A549 (cell line): ENCODE data around the gene GPATCH1. TPM values are rescaled to one million over a fixed set of nuclear protein-coding genes. Genes with fewer than 3 reads are reported as not detected.
"Not testable (repeated sequence)": the region's sequence is repeated elsewhere in the genome, so short reads cannot be mapped to it uniquely, and the experiment has no call there.

ENCODE experiments used
- ATAC-seq, 2 experiments: fragments of 200-7000 bp in 1 of 2; fragments of >200 bp in 1 of 2; cut with Nextera tagmentation in 1 of 2; cut with Tn5 transposase in 1 of 2; 3 replicates each; pipeline versions ENCODE4 v1.8.0 to v1.9.1; 2018 to 2020; ENCODE audit warnings: mild to moderate bottlenecking in 1 of 2, moderate library complexity in 1 of 2
- CTCF ChIA-PET: fragments of 300-600 bp; sonication (Branson Sonifier 250); formaldehyde crosslinking; extraction: SDS; loops from one replicate; lab custom pipeline; 2021; ENCODE audit warnings: antibody characterized with exemption, inconsistent platforms; lab: Yijun Ruan, JAX
- POLR2A ChIA-PET: fragments of 350-600 bp; formaldehyde crosslinking; extraction: SDS; loops from one replicate; lab custom pipeline; 2021; ENCODE audit warnings: antibody characterized with exemption, inconsistent platforms; lab: Yijun Ruan, JAX
- DNase-seq, 2 experiments: peaks; one replicate each; pipeline versions ENCODE4 v3.0.0 to v3.0.0-alpha.2; 2011 to 2016; ENCODE audit warnings: low read depth in 1 of 2, low spot score in 1 of 2
- FAIRE-seq: peaks from 2 replicates; lab custom pipeline; 2011; peaks lifted over from hg19 to GRCh38; lab: Jason Lieb, UNC
- H3K27ac ChIP-seq, 2 experiments: fragments of >200 bp; sonication (Bioruptor Twin); formaldehyde crosslinking; 3 replicates each; pipeline ENCODE4 v1.5.1; 2016 to 2017
- H3K4me1 ChIP-seq: fragments of >200 bp; sonication (Bioruptor Twin); formaldehyde crosslinking; 3 replicates; pipeline ENCODE4 v1.6.1; 2016
- H3K4me2 ChIP-seq: fragments of >200 bp; sonication (Bioruptor Twin); formaldehyde crosslinking; 3 replicates; pipeline ENCODE4 v1.6.1; 2016
- H3K4me3 ChIP-seq: fragments of >200 bp; sonication (Bioruptor Twin); formaldehyde crosslinking; 3 replicates; pipeline ENCODE4 v1.5.1; 2016
- H3K9me3 ChIP-seq: fragments of >200 bp; sonication (Bioruptor Twin); formaldehyde crosslinking; 3 replicates; pipeline ENCODE4 v1.6.1; 2016
- CBX2 ChIP-seq: fragments of 200-600 bp; sonication (generic); IDR thresholded peaks from 2 replicates; pipeline ENCODE4 v1.6.1; 2016; ENCODE audit warnings: low read depth, mild to moderate bottlenecking, borderline replicate concordance
- CBX8 ChIP-seq: fragments of 200-600 bp; sonication (generic); IDR thresholded peaks from 2 replicates; pipeline ENCODE4 v1.6.1; 2016
- CHD2 ChIP-seq: fragments of 150-350 bp; IDR thresholded peaks from 2 replicates; pipeline ENCODE4 v1.6.1; 2014; ENCODE audit warnings: low read length; ENCODE audit not compliant: partially characterized antibody
- EHF ChIP-seq: fragments of 250-450 bp; sonication (Bioruptor Pico); IDR thresholded peaks from 2 replicates; pipeline ENCODE4 v1.5.0; 2020; ENCODE audit warnings: mild to moderate bottlenecking
- ELK1 ChIP-seq: fragments of 150-350 bp; IDR thresholded peaks from 2 replicates; pipeline ENCODE4 v1.6.1; 2014; ENCODE audit warnings: low read depth, mild to moderate bottlenecking, low read length
- ESRRA ChIP-seq: fragments of 150-350 bp; IDR thresholded peaks from 2 replicates; pipeline ENCODE4 v1.6.1; 2014; ENCODE audit warnings: mild to moderate bottlenecking, low read length, borderline replicate concordance
- FOSB ChIP-seq: fragments of 250-450 bp; sonication (Bioruptor Pico); IDR thresholded peaks from 2 replicates; pipeline ENCODE4 v1.5.0; 2020; ENCODE audit warnings: mild to moderate bottlenecking, moderate library complexity
- FOXS1 ChIP-seq: fragments of 250-450 bp; sonication (Bioruptor Pico); IDR thresholded peaks from 2 replicates; pipeline ENCODE4 v1.5.0; 2020; ENCODE audit warnings: mild to moderate bottlenecking, moderate library complexity
- HDAC2 ChIP-seq: fragments of 200-600 bp; sonication (generic); IDR thresholded peaks from 2 replicates; pipeline ENCODE4 v1.6.1; 2016
- HEYL ChIP-seq: fragments of 250-450 bp; sonication (Bioruptor Pico); IDR thresholded peaks from 2 replicates; pipeline ENCODE4 v1.8.0; 2021; ENCODE audit warnings: mild to moderate bottlenecking, moderate library complexity
- HOXA7 ChIP-seq: fragments of 250-450 bp; sonication (Bioruptor Pico); IDR thresholded peaks from 2 replicates; pipeline ENCODE4 v1.5.0; 2020; ENCODE audit warnings: mild to moderate bottlenecking, moderate library complexity
- HOXB13 ChIP-seq: fragments of 250-450 bp; sonication (Bioruptor Pico); IDR thresholded peaks from 2 replicates; pipeline ENCODE4 v1.5.0; 2020; ENCODE audit warnings: low read depth, mild to moderate bottlenecking, moderate library complexity
- HOXB5 ChIP-seq: fragments of 250-450 bp; sonication (Bioruptor Pico); IDR thresholded peaks from 2 replicates; pipeline ENCODE4 v1.5.0; 2020; ENCODE audit warnings: mild to moderate bottlenecking, moderate library complexity
- JUN ChIP-seq, 2 experiments: fragments of >200 bp; sonication (Bioruptor Twin); formaldehyde crosslinking; IDR thresholded peaks; 2 replicates in 1 of 2; 3 replicates in 1 of 2; pipeline ENCODE4 v1.6.1; 2016 to 2017
- PHF8 ChIP-seq: fragments of 200-600 bp; sonication (generic); IDR thresholded peaks from 2 replicates; pipeline ENCODE4 v1.6.1; 2016; ENCODE audit warnings: low read depth, mild to moderate bottlenecking, antibody characterized with exemption, moderate library complexity, borderline replicate concordance
- POLR2A ChIP-seq: IDR thresholded peaks from 2 replicates; pipeline ENCODE4 v1.6.1; 2012; ENCODE audit warnings: mild to moderate bottlenecking, low read length
- RAD21 ChIP-seq, 2 experiments: fragments of >200 bp in 1 of 2; sonication (Bioruptor Twin) in 1 of 2; formaldehyde crosslinking in 1 of 2; IDR thresholded peaks in 1 of 2; conservative IDR thresholded peaks in 1 of 2; 2 replicates in 1 of 2; 3 replicates in 1 of 2; pipeline ENCODE4 v1.6.1; 2012 to 2018; ENCODE audit warnings: inconsistent platforms in 1 of 2
- RARB ChIP-seq: fragments of 250-450 bp; sonication (Bioruptor Pico); IDR thresholded peaks from 2 replicates; pipeline ENCODE4 v1.8.0; 2021; ENCODE audit warnings: mild to moderate bottlenecking, moderate library complexity
- RFX5 ChIP-seq: fragments of 450-650 bp; IDR thresholded peaks from 2 replicates; pipeline ENCODE4 v1.7.1; 2014; ENCODE audit warnings: antibody characterized with exemption, mild to moderate bottlenecking, moderate library complexity
- RNF2 ChIP-seq: fragments of 200-600 bp; sonication (generic); IDR thresholded peaks from 2 replicates; pipeline ENCODE4 v1.6.1; 2016; ENCODE audit warnings: low read depth, mild to moderate bottlenecking, antibody characterized with exemption, moderate library complexity, borderline replicate concordance
- SREBF2 ChIP-seq: fragments of 450-650 bp; IDR thresholded peaks from 2 replicates; pipeline ENCODE4 v1.6.1; 2014; ENCODE audit warnings: mild to moderate bottlenecking, moderate library complexity
- TP53 ChIP-seq: fragments of 250-450 bp; sonication (Bioruptor Pico); IDR thresholded peaks from 2 replicates; pipeline ENCODE4 v1.5.0; 2021; ENCODE audit warnings: mild to moderate bottlenecking, moderate library complexity
- ZFP36 ChIP-seq: fragments of 450-650 bp; IDR thresholded peaks from 2 replicates; pipeline ENCODE4 v1.6.1; 2014; ENCODE audit warnings: borderline replicate concordance; ENCODE audit not compliant: partially characterized antibody
- ZNF302 ChIP-seq: fragments of 250-450 bp; sonication (Bioruptor Pico); IDR thresholded peaks from 2 replicates; pipeline ENCODE4 v1.9.0; 2021; ENCODE audit warnings: inconsistent platforms, mild to moderate bottlenecking, moderate library complexity
- ZSCAN20 ChIP-seq: fragments of 250-450 bp; sonication (Bioruptor Pico); IDR thresholded peaks from 2 replicates; pipeline ENCODE4 v1.8.0; 2022; ENCODE audit warnings: mild to moderate bottlenecking, moderate library complexity
- WGBS: methylation state at CpG from one replicate; pipeline ENCODE4 v1.1.6; 2017; ENCODE audit errors: missing lambda C conversion rate; 5-methylcytosine and 5-hydroxymethylcytosine counted together
- polyA plus RNA-seq, 4 experiments: library from polyadenylated mRNA; depleted of rRNA in 3 of 4; stranded (reverse); fragments of >200 nt; fragmentation: RNase III in 1 of 4; extraction: RNeasy Plus Mini Kit Qiagen cat#74134 plus additional on column Dnase treatment in 1 of 4; gene quantifications; 2 replicates in 3 of 4; 3 replicates in 1 of 4; pipeline ENCODE4 v1.2.3, GENCODE V29; 2011 to 2017
- TF ChIP-seq, protein P1 (sequence below): fragments of >200 bp; sonication (Bioruptor Twin); formaldehyde crosslinking; IDR thresholded peaks from 3 replicates; pipeline ENCODE4 v1.5.1; 2016
- TF ChIP-seq, protein P2 (sequence below): fragments of 250-450 bp; sonication (Bioruptor Pico); IDR thresholded peaks from 2 replicates; pipeline ENCODE4 v1.5.0; 2020; ENCODE audit warnings: low read depth, mild to moderate bottlenecking, moderate library complexity
- TF ChIP-seq, protein P3 (sequence below): fragments of 200-600 bp; sonication (generic); IDR thresholded peaks from 2 replicates; pipeline ENCODE4 v1.6.1; 2016; ENCODE audit warnings: antibody characterized with exemption, mild to moderate bottlenecking, moderate library complexity

The GPATCH1 gene
- polyA plus RNA-seq, 2 of the 4 experiments (the other 2 are of a cell fraction): 12.1 to 24.2 TPM

GRCh38 chr19:33166037-33166436 lies 85.1 kb downstream of the GPATCH1 start:
- peaks cover 29% of the 10 kb centered on the region for H3K9me3 ChIP-seq
- not testable (repeated sequence) for H3K4me2 ChIP-seq, H3K27ac ChIP-seq, DNase-seq, ATAC-seq, H3K4me1 ChIP-seq, FAIRE-seq, H3K4me3 ChIP-seq
- CTCF ChIA-PET: interaction anchor here (0.5 to 16.8 kb wide), 7 partner anchors 10 to 142 kb away, joined by 3 to 279 read pairs (median 11); partner anchors contain the start of gene LRP3
- 44% methylated on average over 6 of the region's 6 CpGs for WGBS
- POLR2A ChIA-PET: interaction anchor here (0.6 to 4.6 kb wide), 2 partner anchors 11 to 18 kb away, joined by 3 to 26 read pairs; no protein-coding TSS in a partner anchor

DNA sequence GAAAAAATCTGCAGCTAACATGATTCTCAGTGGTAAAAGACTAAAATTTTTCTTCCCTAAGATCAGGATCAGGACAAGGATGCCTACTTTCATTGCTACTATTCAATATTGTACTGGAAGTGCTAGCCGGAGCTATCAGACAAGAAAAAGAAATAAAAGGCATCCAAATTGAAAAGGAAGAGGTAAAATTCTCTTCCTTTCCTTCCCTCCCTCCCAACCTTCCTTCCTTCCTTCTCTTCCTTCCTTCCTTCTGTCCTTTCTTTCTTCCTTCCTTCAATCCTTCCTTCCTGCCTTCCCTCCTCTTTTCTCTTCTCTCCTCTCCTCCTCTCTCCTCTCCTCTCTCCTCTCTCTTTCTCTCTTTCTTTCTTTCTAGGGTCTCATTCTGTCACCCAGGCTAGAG lies 86.5 kb downstream of the GPATCH1 start:
- POLR2A ChIA-PET: interaction anchor here (4.6 kb wide), 1 partner anchor 9 kb away, joined by 26 read pairs; no protein-coding TSS in a partner anchor

DNA sequence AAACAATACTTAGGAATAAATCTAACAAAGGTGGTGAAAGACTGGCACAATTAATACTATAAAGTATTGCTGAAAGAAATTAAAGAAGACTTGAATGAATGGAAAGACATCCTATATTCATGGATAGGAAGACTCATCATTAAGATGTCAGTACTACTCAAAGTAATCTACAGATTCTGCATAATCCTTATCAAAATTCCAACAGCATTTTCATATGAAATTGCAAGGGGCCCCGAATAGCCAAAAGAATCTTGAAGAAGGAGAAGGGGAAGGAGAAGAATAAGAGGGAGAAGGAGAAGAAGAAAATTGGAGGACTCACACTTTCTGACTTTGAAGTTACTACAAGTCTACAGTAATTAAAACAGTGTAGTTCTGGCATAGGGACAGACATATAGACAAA lies 87.5 kb downstream of the GPATCH1 start:
- DNase-seq: no peak
- H3K27ac ChIP-seq: no peak overlapping the region
- ChIA-PET CTCF (interaction anchor here (1.2 to 16.8 kb wide), 4 partner anchors 8 to 35 kb away, joined by 3 to 279 read pairs (median 66); partner anchors contain the start of gene LRP3), POLR2A (interaction anchor here (4.6 kb wide), 1 partner anchor 8 kb away, joined by 26 read pairs; no protein-coding TSS in a partner anchor)
- no peak overlapping the region for H3K4me3 ChIP-seq
- peaks cover 14% of the 10 kb centered on the region for H3K4me1 ChIP-seq
- peaks cover 29% of the 10 kb centered on the region for H3K9me3 ChIP-seq
- FAIRE-seq: peak; percentile 98
- 45% methylated on average over 1 of the region's 1 CpG for WGBS
- no peak overlapping the region for H3K4me2 ChIP-seq
- no peak for ATAC-seq
- TF ChIP-seq ESRRA: no peak
- no peak for TF ChIP-seq RNF2
- no peak for TF ChIP-seq ZFP36
- no peak for TF ChIP-seq RARB (CRISPR knock-in tag)
- TF ChIP-seq, protein P1, sequence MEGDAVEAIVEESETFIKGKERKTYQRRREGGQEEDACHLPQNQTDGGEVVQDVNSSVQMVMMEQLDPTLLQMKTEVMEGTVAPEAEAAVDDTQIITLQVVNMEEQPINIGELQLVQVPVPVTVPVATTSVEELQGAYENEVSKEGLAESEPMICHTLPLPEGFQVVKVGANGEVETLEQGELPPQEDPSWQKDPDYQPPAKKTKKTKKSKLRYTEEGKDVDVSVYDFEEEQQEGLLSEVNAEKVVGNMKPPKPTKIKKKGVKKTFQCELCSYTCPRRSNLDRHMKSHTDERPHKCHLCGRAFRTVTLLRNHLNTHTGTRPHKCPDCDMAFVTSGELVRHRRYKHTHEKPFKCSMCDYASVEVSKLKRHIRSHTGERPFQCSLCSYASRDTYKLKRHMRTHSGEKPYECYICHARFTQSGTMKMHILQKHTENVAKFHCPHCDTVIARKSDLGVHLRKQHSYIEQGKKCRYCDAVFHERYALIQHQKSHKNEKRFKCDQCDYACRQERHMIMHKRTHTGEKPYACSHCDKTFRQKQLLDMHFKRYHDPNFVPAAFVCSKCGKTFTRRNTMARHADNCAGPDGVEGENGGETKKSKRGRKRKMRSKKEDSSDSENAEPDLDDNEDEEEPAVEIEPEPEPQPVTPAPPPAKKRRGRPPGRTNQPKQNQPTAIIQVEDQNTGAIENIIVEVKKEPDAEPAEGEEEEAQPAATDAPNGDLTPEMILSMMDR: no peak
- TF ChIP-seq HOXB13 (CRISPR knock-in tag): no peak
- TF ChIP-seq FOXS1 (CRISPR knock-in tag): no peak
- no peak for TF ChIP-seq HDAC2
- TF ChIP-seq CBX8: no peak
- no peak for TF ChIP-seq POLR2A
- TF ChIP-seq ZSCAN20 (CRISPR knock-in tag): no peak
- TF ChIP-seq, protein P2, sequence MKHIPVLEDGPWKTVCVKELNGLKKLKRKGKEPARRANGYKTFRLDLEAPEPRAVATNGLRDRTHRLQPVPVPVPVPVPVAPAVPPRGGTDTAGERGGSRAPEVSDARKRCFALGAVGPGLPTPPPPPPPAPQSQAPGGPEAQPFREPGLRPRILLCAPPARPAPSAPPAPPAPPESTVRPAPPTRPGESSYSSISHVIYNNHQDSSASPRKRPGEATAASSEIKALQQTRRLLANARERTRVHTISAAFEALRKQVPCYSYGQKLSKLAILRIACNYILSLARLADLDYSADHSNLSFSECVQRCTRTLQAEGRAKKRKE (CRISPR knock-in tag): no peak
- no peak for TF ChIP-seq RAD21 (conservative IDR thresholded peaks at IDR 0.05 in 1 of 2, IDR thresholded peaks at IDR 0.05 in 1 of 2)
- no peak for TF ChIP-seq ZNF302 (CRISPR knock-in tag)

More for the DNA sequence above, 86.5 kb downstream of the GPATCH1 start:
- CTCF ChIA-PET: interaction anchor here (1.2 to 16.8 kb wide), 5 partner anchors 9 to 36 kb away, joined by 3 to 279 read pairs (median 20); partner anchors contain the start of gene LRP3
- peaks cover 29% of the 10 kb centered on the region for H3K9me3 ChIP-seq
- FAIRE-seq (peak; percentile 84), DNase-seq (no peak), ATAC-seq (no peak)
- WGBS: 96% methylated on average over 1 of the region's 1 CpG
- H3K4me3 ChIP-seq: no peak overlapping the region
- H3K27ac ChIP-seq: no peak overlapping the region
- TF ChIP-seq PHF8 (no peak), RAD21 (conservative IDR thresholded peaks at IDR 0.05 in 1 of 2, IDR thresholded peaks at IDR 0.05 in 1 of 2) (no peak), RFX5 (no peak), CBX8 (no peak), ZFP36 (no peak), SREBF2 (no peak), CHD2 (no peak), HEYL (CRISPR knock-in tag) (no peak), ELK1 (no peak), FOSB (no peak), ZSCAN20 (CRISPR knock-in tag) (no peak), HOXB5 (no peak), HOXA7 (CRISPR knock-in tag) (no peak), JUN (IDR thresholded peaks at IDR 0.05) (no peak), CBX2 (no peak), TP53 (CRISPR knock-in tag) (no peak), EHF (CRISPR knock-in tag) (no peak)
- TF ChIP-seq, protein P3, sequence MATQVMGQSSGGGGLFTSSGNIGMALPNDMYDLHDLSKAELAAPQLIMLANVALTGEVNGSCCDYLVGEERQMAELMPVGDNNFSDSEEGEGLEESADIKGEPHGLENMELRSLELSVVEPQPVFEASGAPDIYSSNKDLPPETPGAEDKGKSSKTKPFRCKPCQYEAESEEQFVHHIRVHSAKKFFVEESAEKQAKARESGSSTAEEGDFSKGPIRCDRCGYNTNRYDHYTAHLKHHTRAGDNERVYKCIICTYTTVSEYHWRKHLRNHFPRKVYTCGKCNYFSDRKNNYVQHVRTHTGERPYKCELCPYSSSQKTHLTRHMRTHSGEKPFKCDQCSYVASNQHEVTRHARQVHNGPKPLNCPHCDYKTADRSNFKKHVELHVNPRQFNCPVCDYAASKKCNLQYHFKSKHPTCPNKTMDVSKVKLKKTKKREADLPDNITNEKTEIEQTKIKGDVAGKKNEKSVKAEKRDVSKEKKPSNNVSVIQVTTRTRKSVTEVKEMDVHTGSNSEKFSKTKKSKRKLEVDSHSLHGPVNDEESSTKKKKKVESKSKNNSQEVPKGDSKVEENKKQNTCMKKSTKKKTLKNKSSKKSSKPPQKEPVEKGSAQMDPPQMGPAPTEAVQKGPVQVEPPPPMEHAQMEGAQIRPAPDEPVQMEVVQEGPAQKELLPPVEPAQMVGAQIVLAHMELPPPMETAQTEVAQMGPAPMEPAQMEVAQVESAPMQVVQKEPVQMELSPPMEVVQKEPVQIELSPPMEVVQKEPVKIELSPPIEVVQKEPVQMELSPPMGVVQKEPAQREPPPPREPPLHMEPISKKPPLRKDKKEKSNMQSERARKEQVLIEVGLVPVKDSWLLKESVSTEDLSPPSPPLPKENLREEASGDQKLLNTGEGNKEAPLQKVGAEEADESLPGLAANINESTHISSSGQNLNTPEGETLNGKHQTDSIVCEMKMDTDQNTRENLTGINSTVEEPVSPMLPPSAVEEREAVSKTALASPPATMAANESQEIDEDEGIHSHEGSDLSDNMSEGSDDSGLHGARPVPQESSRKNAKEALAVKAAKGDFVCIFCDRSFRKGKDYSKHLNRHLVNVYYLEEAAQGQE: no peak
- no peak overlapping the region for H3K4me2 ChIP-seq
- H3K4me1 ChIP-seq: peaks cover 14% of the 10 kb centered on the region
